ENCODE results near the gene GALNTL6. TPM values are rescaled to one million over a fixed set of nuclear protein-coding genes. Genes with fewer than 3 reads are reported as not detected.

The GALNTL6 gene
- total RNA-seq, 1 experiment from 2014 or later = not detected

DNA sequence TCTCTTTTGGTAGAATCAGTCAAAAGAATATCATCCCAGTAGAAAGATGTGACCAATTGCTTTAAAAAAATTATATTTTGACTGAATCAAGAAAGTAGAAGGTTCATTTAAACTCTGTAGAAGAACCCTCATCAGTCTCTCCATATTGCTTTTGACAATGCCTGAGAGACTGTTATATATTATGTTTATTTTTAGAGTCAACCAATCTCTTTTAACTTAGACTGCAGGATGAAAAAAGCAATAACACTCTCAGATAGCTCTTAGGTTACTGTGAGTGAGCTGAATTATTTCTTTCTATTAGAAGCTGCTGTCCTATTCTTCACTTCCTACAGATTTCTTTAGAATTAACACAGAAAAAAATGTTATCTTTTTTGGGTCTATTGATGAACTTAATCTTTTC is 38.1 kb downstream of the GALNTL6 start (continued):
- TF ChIP-seq ATF3 (IDR thresholded peaks at IDR 0.05) (no peak), SIN3A (IDR thresholded peaks at IDR 0.05; ENCODE audit: low read depth) (no peak), EZH2phosphoT487 (IDR thresholded peaks at IDR 0.05; ENCODE audit: borderline replicate concordance) (no peak), JUND (IDR thresholded peaks at IDR 0.05) (no peak), ELF1 (IDR thresholded peaks at IDR 0.05; ENCODE audit: borderline replicate concordance, low read depth) (no peak), SRF (IDR thresholded peaks at IDR 0.05; ENCODE audit: low read depth) (no peak)

DNA sequence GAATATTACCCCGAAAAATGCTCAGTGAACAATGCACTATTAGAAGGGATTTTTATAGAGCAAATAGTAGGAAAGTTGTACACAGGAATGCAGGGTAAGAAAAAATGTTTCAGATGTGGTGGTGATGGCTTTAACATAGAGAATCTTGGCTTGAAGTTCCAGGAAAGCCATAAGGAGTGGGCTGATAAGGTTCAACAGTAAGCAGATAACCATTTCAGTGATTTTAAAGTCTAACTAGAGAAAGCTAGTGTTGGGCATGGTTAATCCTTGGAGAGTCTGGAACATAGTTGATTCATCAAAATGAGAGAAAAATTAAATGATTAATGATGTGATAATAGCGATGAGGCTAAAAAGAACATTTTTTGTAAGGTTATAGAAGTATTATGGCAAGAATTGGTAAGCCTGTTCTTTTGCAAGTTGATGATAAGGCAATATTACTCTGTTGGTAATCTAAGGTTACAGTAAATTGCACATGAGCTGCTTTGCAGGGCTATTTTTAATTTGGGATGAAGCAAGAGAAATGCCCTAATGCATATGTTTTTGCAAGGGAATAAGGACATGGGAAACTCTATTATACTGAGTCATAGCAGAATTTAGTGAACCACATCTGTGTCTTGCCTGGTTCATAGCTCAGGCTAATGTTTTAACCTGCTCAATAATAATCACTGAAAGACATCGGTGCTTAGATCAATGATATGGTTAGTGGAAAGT is 44.3 kb downstream of the GALNTL6 start:
- ChIA-PET CTCF (no interaction called here), POLR2A (no interaction called here), RAD21 (ENCODE audit: low non-redundant PET in 1 of 2, low total read pairs in 2 of 2, uncharacterized antibody in 2 of 2, unreplicated experiment in 2 of 2) (no interaction called here)
- Histone ChIP-seq H3K27ac (ENCODE audit: low read depth, low read length) (no peak overlapping the region), H3K4me1 (ENCODE audit: control insufficient read depth in 1 of 2, insufficient read depth in 2 of 2, low read length in 2 of 2) (no peaks in the 10 kb centered on the region), H4K20me1 (ENCODE audit: insufficient read depth) (no peaks in the 10 kb centered on the region), H2AFZ (ENCODE audit: low read depth, low read length, poor library complexity, severe bottlenecking) (no peak overlapping the region), H3K9me3 (ENCODE audit: control insufficient read depth in 1 of 2, insufficient read depth in 1 of 2, low read depth in 1 of 2, low read length in 2 of 2) (no peaks in the 10 kb centered on the region), H3K27me3 (ENCODE audit: insufficient read depth, low read length) (no peaks in the 10 kb centered on the region), H3K4me2 (ENCODE audit: low read length) (no peak overlapping the region), H3K4me3 (replicated peaks in 1 of 2; ENCODE audit: low read depth in 1 of 2, low read length in 2 of 2) (no peak overlapping the region), H3K9me2 (ENCODE audit: insufficient read depth) (no peaks in the 10 kb centered on the region), H3K36me3 (ENCODE audit: control insufficient read depth in 1 of 2, insufficient read depth in 2 of 2, low read length in 2 of 2) (no peaks in the 10 kb centered on the region), H3K9ac (ENCODE audit: low read length) (no peak overlapping the region), H3K79me2 (ENCODE audit: insufficient read depth, low read length) (no peaks in the 10 kb centered on the region)
- no TSS peak for BruUV-seq (replicated peaks)
- DNase-seq (ENCODE audit: low read depth, low spot score) (no peak), ATAC-seq (no peak)
- intact Hi-C loops (cut with micrococcal nuclease) = no loop called here
- TF ChIP-seq, protein P1, sequence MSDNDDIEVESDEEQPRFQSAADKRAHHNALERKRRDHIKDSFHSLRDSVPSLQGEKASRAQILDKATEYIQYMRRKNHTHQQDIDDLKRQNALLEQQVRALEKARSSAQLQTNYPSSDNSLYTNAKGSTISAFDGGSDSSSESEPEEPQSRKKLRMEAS (IDR thresholded peaks at IDR 0.05) = no peak
- TF ChIP-seq YY1 (IDR thresholded peaks at IDR 0.05; ENCODE audit: extremely low read depth, insufficient replicate concordance, low read depth, low read length) (no peak), RAD21 (IDR thresholded peaks at IDR 0.05; ENCODE audit: low read depth) (no peak), SIN3A (IDR thresholded peaks at IDR 0.05; ENCODE audit: low read depth) (no peak), CEBPB (IDR thresholded peaks at IDR 0.05; ENCODE audit: low read depth) (no peak), JUND (IDR thresholded peaks at IDR 0.05) (no peak), EZH2 (IDR thresholded peaks at IDR 0.05) (no peak), POLR2AphosphoS5 (IDR thresholded peaks at IDR 0.05; ENCODE audit: low read depth, low read length) (no peak), SP1 (IDR thresholded peaks at IDR 0.05; ENCODE audit: low read depth) (no peak), ATF3 (IDR thresholded peaks at IDR 0.05) (no peak), FOSL1 (IDR thresholded peaks at IDR 0.05; ENCODE audit: low read depth) (no peak), POLR2A (IDR thresholded peaks at IDR 0.05; ENCODE audit: borderline replicate concordance, extremely low read depth, insufficient read depth, insufficient read length) (no peak), REST (IDR thresholded peaks at IDR 0.05; ENCODE audit: low read depth) (no peak), CBX3 (IDR thresholded peaks at IDR 0.05; ENCODE audit: low read depth) (no peak), ZNF274 (IDR thresholded peaks at IDR 0.05; ENCODE audit: low read depth, low read length) (no peak), ELF1 (IDR thresholded peaks at IDR 0.05; ENCODE audit: borderline replicate concordance, low read depth) (no peak), TCF7L2 (IDR thresholded peaks at IDR 0.05; ENCODE audit: borderline replicate concordance, extremely low read depth, insufficient read depth, insufficient read length) (no peak), ZFX (IDR thresholded peaks at IDR 0.05) (no peak), SRF (IDR thresholded peaks at IDR 0.05; ENCODE audit: low read depth) (no peak)
